ENCODE data around the gene CD81. TPM values are rescaled to one million over a fixed set of nuclear protein-coding genes. Genes with fewer than 3 reads are reported as not detected.

Gene CD81
- total and polyA plus RNA-seq, 9 of the 15 experiments (the other 6 are each of a cell fraction or from before 2014, with no cell fraction given): 2.4 to 189 (median 61.7) TPM

DNA sequence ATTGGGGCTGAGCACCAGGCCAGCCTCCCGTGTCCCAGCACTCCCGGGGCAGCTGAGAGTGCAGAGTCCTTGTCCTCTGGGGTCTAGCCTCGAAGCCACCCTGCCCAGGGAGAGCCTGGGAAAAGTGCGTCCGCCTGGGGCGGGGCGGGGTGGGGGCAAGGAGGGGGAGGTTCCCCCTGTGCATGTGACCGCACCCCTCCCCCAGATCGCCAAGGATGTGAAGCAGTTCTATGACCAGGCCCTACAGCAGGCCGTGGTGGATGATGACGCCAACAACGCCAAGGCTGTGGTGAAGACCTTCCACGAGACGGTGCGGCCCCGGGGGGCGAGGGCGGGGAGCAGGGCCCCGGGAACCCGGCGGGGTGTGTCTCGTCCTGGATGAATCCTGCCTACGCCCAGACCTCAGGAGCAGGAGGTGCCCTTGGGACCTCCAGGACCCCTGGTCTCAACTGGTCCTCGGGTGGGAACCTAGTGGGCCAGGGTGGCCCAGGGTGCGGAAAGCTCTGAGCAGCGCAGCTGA, 18.2 kb downstream of the CD81 start:
- FAIRE-seq (no peak), DNase-seq (ENCODE audit: extremely low read depth in 1 of 4, low spot score in 3 of 4) (no peak), ATAC-seq (no peak)
- Histone ChIP-seq H3K79me2 (ENCODE audit: control insufficient read depth, insufficient read depth, low read length) (peaks cover 26% of the 10 kb centered on the region), H3K9me3 (replicated peaks; ENCODE audit: control insufficient read depth, insufficient read depth, low read depth, low read length) (no peaks in the 10 kb centered on the region), H3K27me3 (ENCODE audit: control insufficient read depth in 2 of 2, insufficient read depth in 2 of 2, low read length in 2 of 2) (no peaks in the 10 kb centered on the region), H3K36me3 (ENCODE audit: control insufficient read depth, insufficient read depth, low read length) (peaks cover 69% of the 10 kb centered on the region; the same call in 2 of the 3 replicates), H3K4me1 (replicated peaks in 1 of 2; ENCODE audit: control insufficient read depth in 2 of 2, insufficient read depth in 2 of 2, low read length in 2 of 2) (peaks cover 7 to 83% of the 10 kb centered on the region in 2 experiments; a peak in 4 of 5 replicates), H2AFZ (ENCODE audit: low read depth, low read length) (no peak overlapping the region), H3K27ac (ENCODE audit: extremely low read depth, low read depth, low read length) (no peak overlapping the region), H3K9me1 (ENCODE audit: control insufficient read depth, insufficient read depth, low read length) (peaks cover 6% of the 10 kb centered on the region), H3K4me3 (no peak overlapping the region), H3K9ac (ENCODE audit: insufficient read depth in 1 of 2, low read depth in 2 of 2, low read length in 2 of 2) (no peak overlapping the region), H4K20me1 (replicated peaks; ENCODE audit: control insufficient read depth, insufficient read depth, low read length) (peaks cover 15% of the 10 kb centered on the region), H3K4me2 (ENCODE audit: insufficient read depth, low read length) (no peak overlapping the region)
- CTCF ChIA-PET (ENCODE audit: low intra/inter-chr PET ratio): no interaction called here
- intact Hi-C loops (cut with micrococcal nuclease): no loop called here
- BruUV-seq (replicated peaks): no TSS peak
- in situ Hi-C loops (cut with MboI): no loop called here
- 85% methylated on average over 11 of the region's 26 CpGs for WGBS (ENCODE audit: insufficient coverage, low coverage, missing lambda C conversion rate)
- POLR2A ChIA-PET: interaction anchor here (0.6 kb wide), 1 partner anchor 13 kb away, joined by 3 read pairs; no protein-coding TSS in a partner anchor
- TF ChIP-seq SMARCB1 (IDR thresholded peaks at IDR 0.05; ENCODE audit: insufficient read length, low read depth): no peak
- no peak for TF ChIP-seq ZNF253 (CRISPR knock-in tag; conservative IDR thresholded peaks at IDR 0.05)
- TF ChIP-seq, protein P1, sequence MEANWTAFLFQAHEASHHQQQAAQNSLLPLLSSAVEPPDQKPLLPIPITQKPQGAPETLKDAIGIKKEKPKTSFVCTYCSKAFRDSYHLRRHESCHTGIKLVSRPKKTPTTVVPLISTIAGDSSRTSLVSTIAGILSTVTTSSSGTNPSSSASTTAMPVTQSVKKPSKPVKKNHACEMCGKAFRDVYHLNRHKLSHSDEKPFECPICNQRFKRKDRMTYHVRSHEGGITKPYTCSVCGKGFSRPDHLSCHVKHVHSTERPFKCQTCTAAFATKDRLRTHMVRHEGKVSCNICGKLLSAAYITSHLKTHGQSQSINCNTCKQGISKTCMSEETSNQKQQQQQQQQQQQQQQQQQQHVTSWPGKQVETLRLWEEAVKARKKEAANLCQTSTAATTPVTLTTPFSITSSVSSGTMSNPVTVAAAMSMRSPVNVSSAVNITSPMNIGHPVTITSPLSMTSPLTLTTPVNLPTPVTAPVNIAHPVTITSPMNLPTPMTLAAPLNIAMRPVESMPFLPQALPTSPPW (CRISPR knock-in tag; IDR thresholded peaks at IDR 0.05): peak; percentile 22; the same call in 1 of the 2 replicates
- TF ChIP-seq CCAR2 (IDR thresholded peaks at IDR 0.05; ENCODE audit: low read depth, low read length): no peak
- no peak for TF ChIP-seq DMBX1 (CRISPR knock-in tag; IDR thresholded peaks at IDR 0.05; ENCODE audit: borderline replicate concordance)
- TF ChIP-seq KLF1 (tag; IDR thresholded peaks at IDR 0.05): no peak
- TF ChIP-seq SNIP1 (IDR thresholded peaks at IDR 0.05; ENCODE audit: low read depth): no peak
- TF ChIP-seq ZBTB7A (IDR thresholded peaks at IDR 0.05; ENCODE audit: borderline replicate concordance, control insufficient read depth, low read depth, low read length): no peak
